ENCODE measurements around the gene GUCY1B1.

DNA sequence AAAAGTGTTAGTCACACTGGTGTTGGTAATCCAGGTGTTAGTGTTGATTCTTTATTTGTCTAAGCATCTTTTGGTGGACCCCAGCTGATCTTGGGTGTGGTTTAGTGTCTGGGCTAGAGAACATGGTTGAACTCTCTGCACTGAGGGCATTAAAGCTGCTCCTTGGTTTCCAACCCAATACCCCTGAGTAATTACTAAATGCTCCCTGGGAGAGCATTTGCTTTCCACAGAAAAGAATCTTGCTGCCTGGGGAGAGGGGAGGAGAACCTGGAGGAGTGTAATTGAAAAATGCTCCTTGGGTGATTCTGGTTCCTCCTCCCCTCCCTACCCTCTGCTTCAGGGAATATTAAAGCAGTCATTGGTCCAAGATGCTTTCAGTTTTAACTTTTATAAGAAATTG, 3.1 kb downstream of the GUCY1B1 start:
- TF ChIP-seq, protein P1, sequence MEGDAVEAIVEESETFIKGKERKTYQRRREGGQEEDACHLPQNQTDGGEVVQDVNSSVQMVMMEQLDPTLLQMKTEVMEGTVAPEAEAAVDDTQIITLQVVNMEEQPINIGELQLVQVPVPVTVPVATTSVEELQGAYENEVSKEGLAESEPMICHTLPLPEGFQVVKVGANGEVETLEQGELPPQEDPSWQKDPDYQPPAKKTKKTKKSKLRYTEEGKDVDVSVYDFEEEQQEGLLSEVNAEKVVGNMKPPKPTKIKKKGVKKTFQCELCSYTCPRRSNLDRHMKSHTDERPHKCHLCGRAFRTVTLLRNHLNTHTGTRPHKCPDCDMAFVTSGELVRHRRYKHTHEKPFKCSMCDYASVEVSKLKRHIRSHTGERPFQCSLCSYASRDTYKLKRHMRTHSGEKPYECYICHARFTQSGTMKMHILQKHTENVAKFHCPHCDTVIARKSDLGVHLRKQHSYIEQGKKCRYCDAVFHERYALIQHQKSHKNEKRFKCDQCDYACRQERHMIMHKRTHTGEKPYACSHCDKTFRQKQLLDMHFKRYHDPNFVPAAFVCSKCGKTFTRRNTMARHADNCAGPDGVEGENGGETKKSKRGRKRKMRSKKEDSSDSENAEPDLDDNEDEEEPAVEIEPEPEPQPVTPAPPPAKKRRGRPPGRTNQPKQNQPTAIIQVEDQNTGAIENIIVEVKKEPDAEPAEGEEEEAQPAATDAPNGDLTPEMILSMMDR (IDR thresholded peaks at IDR 0.05; ENCODE audit: low read depth, low read length), result no peak
- no peak for TF ChIP-seq POLR2A (IDR thresholded peaks at IDR 0.05; ENCODE audit: extremely low read depth, insufficient read length)
- TF ChIP-seq MAX (IDR thresholded peaks at IDR 0.05; ENCODE audit: low read depth, low read length), result no peak
- no peak for TF ChIP-seq MYC (IDR thresholded peaks at IDR 0.05; ENCODE audit: low read depth, low read length)
